ENCODE data around the gene ALS2CL. TPM values are rescaled to one million over a fixed set of nuclear protein-coding genes. Genes with fewer than 3 reads are reported as not detected.

The ALS2CL gene
- total RNA-seq, 1 experiment from 2014 or later, result 0.24 TPM

DNA sequence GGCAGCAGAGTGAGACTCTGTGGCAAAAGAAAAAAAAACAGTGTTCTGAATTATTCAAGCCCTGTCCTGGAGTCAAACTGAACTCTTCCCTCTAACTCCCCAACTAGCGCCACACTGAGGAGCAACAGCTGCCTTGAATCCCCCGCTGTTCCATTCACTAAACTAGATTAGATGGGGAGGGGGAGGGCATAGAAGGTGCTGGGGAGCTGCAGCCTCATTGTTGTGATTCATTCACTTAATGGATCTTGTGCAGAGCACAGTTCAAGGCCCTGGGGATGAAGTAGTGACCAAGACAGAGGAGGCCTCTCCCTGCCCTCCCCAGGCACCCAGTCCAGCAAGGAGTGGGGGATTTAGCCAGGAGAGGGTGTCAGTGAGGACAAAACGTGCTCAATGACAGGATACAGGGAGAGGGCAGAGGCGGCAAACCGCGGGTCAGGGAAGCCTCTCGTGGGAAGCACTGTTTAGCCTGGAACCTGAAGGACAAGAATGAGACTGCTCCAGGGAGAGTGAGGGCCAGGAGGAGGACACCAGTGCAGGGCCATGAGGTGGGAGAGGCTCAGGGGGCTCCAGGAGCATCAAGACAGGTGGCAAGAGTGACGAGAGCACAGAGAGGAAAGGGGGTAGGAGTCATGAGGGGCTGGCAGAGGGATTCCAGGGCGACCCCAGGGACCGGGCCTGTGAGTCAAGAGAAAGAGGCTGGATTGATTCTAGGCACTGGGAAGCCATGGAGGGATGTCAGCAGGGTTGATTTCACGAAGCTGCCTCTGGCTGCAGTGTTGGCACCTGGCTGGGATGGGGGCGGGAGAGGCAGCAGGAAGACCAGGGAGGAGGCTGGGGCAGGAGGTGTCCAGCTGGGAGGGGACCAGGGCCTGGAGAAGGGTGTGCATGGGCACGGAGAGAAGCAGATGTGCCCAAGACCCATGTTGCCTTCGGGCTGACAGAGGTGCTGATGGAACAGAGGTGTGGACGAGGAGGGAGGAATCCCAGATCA lies 31.4 kb downstream of the ALS2CL start:
- intact Hi-C loops (cut with micrococcal nuclease; ENCODE audit: unreplicated experiment), result no loop called here
- no peaks in the 10 kb centered on the region for H3K9me3 ChIP-seq (ENCODE audit: low read depth, low read length, poor library complexity, severe bottlenecking)
- no peak for TF ChIP-seq EZH2 (IDR thresholded peaks at IDR 0.05; ENCODE audit: borderline replicate concordance, low read depth, low read length, poor library complexity, severe bottlenecking)
- TF ChIP-seq, protein P1, sequence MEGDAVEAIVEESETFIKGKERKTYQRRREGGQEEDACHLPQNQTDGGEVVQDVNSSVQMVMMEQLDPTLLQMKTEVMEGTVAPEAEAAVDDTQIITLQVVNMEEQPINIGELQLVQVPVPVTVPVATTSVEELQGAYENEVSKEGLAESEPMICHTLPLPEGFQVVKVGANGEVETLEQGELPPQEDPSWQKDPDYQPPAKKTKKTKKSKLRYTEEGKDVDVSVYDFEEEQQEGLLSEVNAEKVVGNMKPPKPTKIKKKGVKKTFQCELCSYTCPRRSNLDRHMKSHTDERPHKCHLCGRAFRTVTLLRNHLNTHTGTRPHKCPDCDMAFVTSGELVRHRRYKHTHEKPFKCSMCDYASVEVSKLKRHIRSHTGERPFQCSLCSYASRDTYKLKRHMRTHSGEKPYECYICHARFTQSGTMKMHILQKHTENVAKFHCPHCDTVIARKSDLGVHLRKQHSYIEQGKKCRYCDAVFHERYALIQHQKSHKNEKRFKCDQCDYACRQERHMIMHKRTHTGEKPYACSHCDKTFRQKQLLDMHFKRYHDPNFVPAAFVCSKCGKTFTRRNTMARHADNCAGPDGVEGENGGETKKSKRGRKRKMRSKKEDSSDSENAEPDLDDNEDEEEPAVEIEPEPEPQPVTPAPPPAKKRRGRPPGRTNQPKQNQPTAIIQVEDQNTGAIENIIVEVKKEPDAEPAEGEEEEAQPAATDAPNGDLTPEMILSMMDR (conservative IDR thresholded peaks at IDR 0.05; ENCODE audit: low read depth, low read length), result no peak
- no peaks in the 10 kb centered on the region for H3K4me1 ChIP-seq (ENCODE audit: insufficient read depth, low read length, poor library complexity, severe bottlenecking)
- no peaks in the 10 kb centered on the region for H3K27me3 ChIP-seq (replicated peaks; ENCODE audit: insufficient read depth, low read depth, low read length, poor library complexity)
- ChIA-PET CTCF (no interaction called here), POLR2A (ENCODE audit: low non-redundant PET) (no interaction called here)
- BruUV-seq (replicated peaks), result no TSS peak
- no peak overlapping the region for H3K27ac ChIP-seq (ENCODE audit: low read depth, low read length, poor library complexity, severe bottlenecking)
- DNase-seq (ENCODE audit: low spot score), result no peak
- H3K4me3 ChIP-seq (ENCODE audit: low read depth, low read length, poor library complexity, severe bottlenecking), result no peak overlapping the region
- H3K36me3 ChIP-seq (ENCODE audit: insufficient read depth, low read length, poor library complexity, severe bottlenecking), result no peaks in the 10 kb centered on the region

GRCh38 chr3:46660543-46661523 lies 32.6 kb downstream of the ALS2CL start:
- no peaks in the 10 kb centered on the region for H3K27me3 ChIP-seq (replicated peaks; ENCODE audit: insufficient read depth, low read depth, low read length, poor library complexity)
- ChIA-PET CTCF (no interaction called here), POLR2A (ENCODE audit: low non-redundant PET) (no interaction called here)
- no peaks in the 10 kb centered on the region for H3K4me1 ChIP-seq (ENCODE audit: insufficient read depth, low read length, poor library complexity, severe bottlenecking)
- no peaks in the 10 kb centered on the region for H3K36me3 ChIP-seq (ENCODE audit: insufficient read depth, low read length, poor library complexity, severe bottlenecking)
- TF ChIP-seq, protein P1 (conservative IDR thresholded peaks at IDR 0.05; ENCODE audit: low read depth, low read length), result no peak
- TF ChIP-seq EZH2 (IDR thresholded peaks at IDR 0.05; ENCODE audit: borderline replicate concordance, low read depth, low read length, poor library complexity, severe bottlenecking), result no peak
- H3K9me3 ChIP-seq (ENCODE audit: low read depth, low read length, poor library complexity, severe bottlenecking), result no peaks in the 10 kb centered on the region
- H3K27ac ChIP-seq (ENCODE audit: low read depth, low read length, poor library complexity, severe bottlenecking), result no peak overlapping the region
- no peak for DNase-seq (ENCODE audit: low spot score)
- intact Hi-C loops (cut with micrococcal nuclease; ENCODE audit: unreplicated experiment), result no loop called here
- H3K4me3 ChIP-seq (ENCODE audit: low read depth, low read length, poor library complexity, severe bottlenecking), result no peak overlapping the region
- BruUV-seq (replicated peaks), result no TSS peak

- Histone ChIP-seq H3K9me3 (ENCODE audit: low read depth, low read length, poor library complexity, severe bottlenecking) (no peaks in the 10 kb centered on the region), H3K27ac (ENCODE audit: low read depth, low read length, poor library complexity, severe bottlenecking) (no peak overlapping the region), H3K4me3 (ENCODE audit: low read depth, low read length, poor library complexity, severe bottlenecking) (no peak overlapping the region), H3K4me1 (ENCODE audit: insufficient read depth, low read length, poor library complexity, severe bottlenecking) (no peaks in the 10 kb centered on the region), H3K36me3 (ENCODE audit: insufficient read depth, low read length, poor library complexity, severe bottlenecking) (no peaks in the 10 kb centered on the region), H3K27me3 (replicated peaks; ENCODE audit: insufficient read depth, low read depth, low read length, poor library complexity) (no peaks in the 10 kb centered on the region)
- DNase-seq (ENCODE audit: low spot score), result no peak
- intact Hi-C loops (cut with micrococcal nuclease; ENCODE audit: unreplicated experiment), result no loop called here
- CTCF ChIA-PET, result no interaction called here
- TF ChIP-seq, protein P1 (conservative IDR thresholded peaks at IDR 0.05; ENCODE audit: low read depth, low read length), result no peak
- TF ChIP-seq EZH2 (IDR thresholded peaks at IDR 0.05; ENCODE audit: borderline replicate concordance, low read depth, low read length, poor library complexity, severe bottlenecking), result no peak
- BruUV-seq (replicated peaks), result no TSS peak
- POLR2A ChIA-PET (ENCODE audit: low non-redundant PET), result no interaction called here
Observed at GRCh38 chr3:46660003-46660402, 33.5 kb downstream of the ALS2CL start.

All from A673 (cell line).